Tibial nerve (tissue), 4 donors: Measurements from ENCODE around the gene PXT1.

Experiments
- EP300 ChIP-seq, 2 donors: sonication (generic); formaldehyde crosslinking; IDR thresholded peaks; one replicate each; pipeline ENCODE4 v1.6.1; 2017; ENCODE audit warnings: antibody characterized with exemption in 2 of 2, mild to moderate bottlenecking in 1 of 2
- POLR2A ChIP-seq, 2 donors: fragments of 450-650 bp; IDR thresholded peaks; one replicate each; pipeline ENCODE4 v1.6.1; 2017; ENCODE audit warnings: antibody characterized with exemption in 2 of 2, mild to moderate bottlenecking in 2 of 2, moderate library complexity in 2 of 2
- TF ChIP-seq, protein P1 (sequence below), 5 experiments: fragments of 200-600 bp in 3 of 5; fragments of 450-650 bp in 2 of 5; sonication (generic) in 3 of 5; IDR thresholded peaks; one replicate each; pipeline ENCODE4 v1.5.1; 2016 to 2019; ENCODE audit warnings: antibody characterized with exemption in 5 of 5, mild to moderate bottlenecking in 3 of 5, moderate library complexity in 2 of 5

DNA sequence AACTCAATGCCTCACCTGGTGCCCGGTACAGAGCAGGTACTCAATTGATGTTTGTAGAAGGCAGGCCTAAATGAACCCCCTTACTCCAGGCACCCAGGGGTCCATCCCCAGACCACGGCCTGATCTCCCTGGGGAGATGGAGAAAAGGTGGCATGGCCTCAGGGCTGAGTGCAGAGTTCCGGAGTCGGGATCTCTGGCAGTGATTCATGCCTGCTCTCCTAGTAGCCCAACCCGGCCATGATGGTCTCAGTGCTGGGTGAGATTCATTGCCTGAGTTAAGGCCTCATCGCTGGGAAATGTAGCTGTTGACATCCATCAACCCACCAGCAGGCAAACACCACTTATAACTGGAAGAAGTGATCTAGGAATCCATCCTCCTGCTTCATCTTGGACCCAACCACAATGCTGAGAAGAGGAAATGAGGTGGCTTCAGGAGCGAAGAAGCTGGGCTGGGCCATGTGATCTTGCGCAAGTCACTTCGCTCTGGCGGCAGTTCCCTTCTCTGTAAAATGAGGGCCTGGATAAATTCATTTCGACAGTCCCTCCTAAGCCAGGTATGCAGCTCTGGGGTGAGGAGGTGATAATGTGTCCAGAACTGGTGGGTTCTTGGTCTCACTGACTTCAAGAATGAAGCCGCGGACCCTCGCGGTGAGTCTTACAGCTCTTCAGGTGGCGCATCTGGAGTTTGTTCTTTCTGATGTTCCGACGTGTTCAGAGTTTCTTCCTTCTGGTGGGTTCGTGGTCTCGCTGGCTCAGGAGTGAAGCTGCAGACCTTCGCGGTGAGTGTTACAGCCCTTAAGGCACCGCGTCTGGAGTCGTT, 79.9 kb downstream of the PXT1 start:
- TF ChIP-seq, protein P1, sequence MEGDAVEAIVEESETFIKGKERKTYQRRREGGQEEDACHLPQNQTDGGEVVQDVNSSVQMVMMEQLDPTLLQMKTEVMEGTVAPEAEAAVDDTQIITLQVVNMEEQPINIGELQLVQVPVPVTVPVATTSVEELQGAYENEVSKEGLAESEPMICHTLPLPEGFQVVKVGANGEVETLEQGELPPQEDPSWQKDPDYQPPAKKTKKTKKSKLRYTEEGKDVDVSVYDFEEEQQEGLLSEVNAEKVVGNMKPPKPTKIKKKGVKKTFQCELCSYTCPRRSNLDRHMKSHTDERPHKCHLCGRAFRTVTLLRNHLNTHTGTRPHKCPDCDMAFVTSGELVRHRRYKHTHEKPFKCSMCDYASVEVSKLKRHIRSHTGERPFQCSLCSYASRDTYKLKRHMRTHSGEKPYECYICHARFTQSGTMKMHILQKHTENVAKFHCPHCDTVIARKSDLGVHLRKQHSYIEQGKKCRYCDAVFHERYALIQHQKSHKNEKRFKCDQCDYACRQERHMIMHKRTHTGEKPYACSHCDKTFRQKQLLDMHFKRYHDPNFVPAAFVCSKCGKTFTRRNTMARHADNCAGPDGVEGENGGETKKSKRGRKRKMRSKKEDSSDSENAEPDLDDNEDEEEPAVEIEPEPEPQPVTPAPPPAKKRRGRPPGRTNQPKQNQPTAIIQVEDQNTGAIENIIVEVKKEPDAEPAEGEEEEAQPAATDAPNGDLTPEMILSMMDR (IDR thresholded peaks at IDR 0.05): no peak
- TF ChIP-seq EP300 (IDR thresholded peaks at IDR 0.05) (no peak), POLR2A (IDR thresholded peaks at IDR 0.05) (no peak)
